ACC112 (cell line): ENCODE results near the gene SERPINB12.

Source experiments
- H2AFZ ChIP-seq: fragments of 200-600 bp; sonication (generic); one replicate; pipeline ENCODE4 v1.6.0; 2017; ENCODE audit warnings: antibody characterized with exemption, low read length; ENCODE audit not compliant: unreplicated experiment
- H3K27ac ChIP-seq: fragments of 200-600 bp; sonication (generic); 2 replicates; pipeline ENCODE4 v1.5.1; 2014; ENCODE audit warnings: low read depth, mild to moderate bottlenecking, antibody characterized with exemption, low read length, moderate library complexity
- H3K27me3 ChIP-seq: fragments of 200-600 bp; sonication (generic); 2 replicates; pipeline ENCODE4 v1.6.1; 2014; ENCODE audit warnings: mild to moderate bottlenecking, antibody characterized with exemption, low read length, moderate library complexity, mixed read lengths; ENCODE audit not compliant: insufficient read depth
- H3K36me3 ChIP-seq: fragments of 200-600 bp; sonication (generic); 2 replicates; pipeline ENCODE4 v1.6.1; 2016; ENCODE audit warnings: mild to moderate bottlenecking, antibody characterized with exemption, low read length, moderate library complexity, mixed read lengths; ENCODE audit not compliant: insufficient read depth
- H3K4me1 ChIP-seq: fragments of 200-600 bp; sonication (generic); one replicate; pipeline ENCODE4 v1.6.1; 2016; ENCODE audit warnings: low read length, mixed read lengths; ENCODE audit not compliant: insufficient read depth, unreplicated experiment, control insufficient read depth
- H3K4me3 ChIP-seq: fragments of 200-600 bp; sonication (generic); 2 replicates; pipeline ENCODE4 v1.5.1; 2014; ENCODE audit warnings: mild to moderate bottlenecking, low read depth, low read length
- H3K79me2 ChIP-seq: fragments of 200-600 bp; sonication (generic); one replicate; pipeline ENCODE4 v1.6.0; 2016; ENCODE audit warnings: low read length; ENCODE audit not compliant: control insufficient read depth, unreplicated experiment, insufficient read depth

The SERPINB12 gene

DNA sequence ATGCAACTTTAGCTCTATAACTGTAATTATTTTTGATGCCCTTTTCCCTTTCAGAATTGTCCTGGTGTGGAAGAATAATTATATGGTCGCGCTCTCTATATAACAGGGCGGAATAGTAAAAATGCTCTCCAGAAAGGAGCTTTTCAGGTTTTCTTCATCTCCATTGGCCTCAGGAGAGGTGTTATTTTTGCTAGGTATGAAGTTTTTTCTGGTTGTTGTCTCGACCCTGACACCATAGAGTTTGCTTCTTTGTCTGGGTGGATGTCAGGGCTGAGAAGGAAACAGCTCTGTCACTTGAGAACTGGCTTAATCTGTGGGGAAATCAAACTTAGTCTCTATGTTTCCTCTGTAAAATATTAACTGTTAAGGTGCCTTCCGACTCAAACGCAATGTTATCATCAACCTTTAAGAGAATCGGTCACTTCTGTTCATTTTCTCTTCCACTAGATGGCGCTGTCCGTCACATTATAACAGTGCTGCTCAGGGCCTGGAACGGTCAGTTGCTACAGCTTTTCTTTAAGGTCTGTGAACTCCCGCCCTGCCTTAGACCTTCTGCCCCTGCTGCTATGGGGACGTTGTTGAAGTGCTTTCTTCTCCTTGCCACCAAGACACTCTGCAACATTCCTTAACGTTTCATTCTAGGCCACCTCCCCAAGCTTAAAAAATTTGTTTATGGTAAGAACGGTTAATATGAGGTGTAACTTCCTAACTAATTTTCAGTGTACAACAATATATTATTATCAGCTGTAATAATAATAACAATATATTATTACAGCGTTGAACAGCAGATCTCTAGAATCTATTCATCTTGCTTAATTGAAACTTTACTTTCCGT lies 23.8 kb upstream of the SERPINB12 start:
- H3K4me1 ChIP-seq, result no peaks in the 10 kb centered on the region
- H3K27ac ChIP-seq, result no peak overlapping the region
- peak overlapping the region; percentile 61 for H2AFZ ChIP-seq
- H3K79me2 ChIP-seq, result no peaks in the 10 kb centered on the region
- no peaks in the 10 kb centered on the region for H3K36me3 ChIP-seq
- no peak overlapping the region for H3K4me3 ChIP-seq
- peaks cover 5% of the 10 kb centered on the region; the same call in 1 of the 2 replicates for H3K27me3 ChIP-seq

DNA sequence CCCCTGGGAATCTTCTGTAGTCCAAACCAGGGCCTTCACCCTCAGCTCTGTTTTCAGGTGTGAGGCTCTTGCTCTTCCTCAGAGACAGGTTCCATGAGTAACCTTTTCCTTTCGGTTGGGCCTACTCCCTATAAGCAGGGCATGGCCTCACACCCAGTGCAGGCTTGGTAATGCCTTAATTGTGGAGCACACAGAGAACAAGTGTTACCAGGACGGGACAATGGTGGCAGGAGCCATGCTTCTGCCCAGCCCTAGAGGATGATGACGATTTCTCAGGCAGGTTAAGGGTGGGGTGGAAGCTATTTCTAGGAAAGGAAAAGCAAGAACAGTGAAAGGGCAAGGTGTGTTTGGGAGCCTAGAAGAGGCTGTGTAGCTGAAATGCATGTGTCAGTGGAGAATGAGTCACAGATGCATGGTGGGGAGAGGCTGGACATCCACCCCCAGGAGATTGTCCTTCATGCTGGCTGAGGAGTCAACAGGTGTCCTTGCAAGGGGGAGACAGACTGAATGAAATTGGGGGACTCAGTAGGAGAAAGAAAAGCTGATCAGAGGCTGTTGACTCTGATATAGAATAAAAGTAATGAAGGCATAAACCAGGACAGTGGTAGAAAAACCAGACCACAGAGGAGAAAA lies 22.0 kb upstream of the SERPINB12 start:
- Histone ChIP-seq H3K27ac (no peak overlapping the region), H3K27me3 (no peaks in the 10 kb centered on the region), H2AFZ (no peak overlapping the region), H3K36me3 (no peaks in the 10 kb centered on the region), H3K4me1 (no peaks in the 10 kb centered on the region), H3K4me3 (no peak overlapping the region), H3K79me2 (no peaks in the 10 kb centered on the region)

DNA sequence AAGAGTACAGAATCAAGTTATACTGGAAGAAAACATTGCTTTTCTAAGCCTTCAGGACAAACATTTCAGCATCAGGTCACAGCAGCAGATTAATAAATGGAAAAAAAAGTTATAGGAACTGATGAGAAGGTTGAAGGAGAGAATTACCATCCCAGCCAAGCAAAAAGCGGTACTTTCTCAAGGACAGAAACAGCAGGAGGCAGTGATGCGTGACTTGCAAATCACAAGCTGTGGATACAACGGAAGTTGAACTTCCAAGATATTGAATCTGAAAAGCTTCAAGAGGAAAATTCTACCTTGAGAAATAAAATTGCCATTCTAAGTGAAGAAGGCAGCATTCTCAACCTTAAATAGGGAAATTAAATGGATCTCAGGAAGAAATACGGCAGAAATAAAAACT lies 18.5 kb upstream of the SERPINB12 start:
- Histone ChIP-seq H2AFZ (no peak overlapping the region), H3K4me3 (no peak overlapping the region), H3K27me3 (no peaks in the 10 kb centered on the region), H3K36me3 (no peaks in the 10 kb centered on the region), H3K79me2 (no peaks in the 10 kb centered on the region), H3K27ac (no peak overlapping the region), H3K4me1 (no peaks in the 10 kb centered on the region)

DNA sequence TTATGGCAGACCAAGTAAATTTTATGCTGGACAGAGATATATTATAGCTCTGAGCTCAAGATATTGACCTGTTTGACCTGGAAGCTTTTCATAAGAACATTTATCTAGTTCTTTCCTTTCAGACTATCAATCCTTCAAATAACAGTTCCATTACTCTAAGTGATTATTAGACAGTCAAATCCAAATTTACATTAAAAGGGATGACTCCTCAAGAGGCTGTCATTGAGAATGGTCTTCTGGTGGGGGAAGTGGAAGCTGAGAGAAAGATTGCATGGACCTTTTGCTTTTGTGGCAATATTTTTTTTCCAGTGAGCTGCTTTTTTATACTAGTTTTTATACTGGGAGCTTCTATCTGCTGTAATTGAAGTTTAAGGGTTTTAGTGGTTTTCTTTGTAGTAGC lies 14.9 kb upstream of the SERPINB12 start:
- H3K27ac ChIP-seq, result no peak overlapping the region
- no peaks in the 10 kb centered on the region for H3K36me3 ChIP-seq
- H2AFZ ChIP-seq, result no peak overlapping the region
- no peaks in the 10 kb centered on the region for H3K4me1 ChIP-seq
- no peaks in the 10 kb centered on the region for H3K27me3 ChIP-seq
- no peaks in the 10 kb centered on the region for H3K79me2 ChIP-seq
- no peak overlapping the region for H3K4me3 ChIP-seq

DNA sequence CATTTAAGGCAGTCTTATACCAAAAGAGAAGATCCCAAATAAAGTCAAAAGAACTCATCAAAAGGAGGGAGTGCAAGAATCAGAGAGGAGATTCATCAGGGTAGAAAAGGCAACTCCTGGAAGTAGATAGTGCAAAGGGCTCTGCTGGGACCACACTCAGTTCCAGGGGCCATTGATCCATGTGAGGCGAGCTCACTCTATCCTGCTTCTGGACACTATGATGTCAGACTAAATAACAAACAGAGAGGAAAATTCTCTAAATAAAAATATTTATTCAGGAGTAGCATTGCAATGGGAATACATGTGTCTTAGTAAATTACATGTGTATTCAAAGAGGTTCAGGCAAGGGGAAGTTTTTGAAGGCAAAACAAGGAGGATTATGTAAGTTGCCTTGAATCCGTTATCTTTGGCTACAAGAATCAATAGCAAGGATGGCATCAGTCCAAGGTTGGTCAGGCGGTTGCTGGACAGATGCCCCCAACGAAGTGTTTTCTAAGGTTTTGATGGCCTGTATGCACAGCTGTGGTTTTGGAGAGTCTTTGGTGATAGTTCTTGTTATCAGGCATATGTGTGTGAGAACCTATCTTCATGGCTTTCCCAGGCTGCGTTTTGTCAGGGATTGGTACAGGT lies 13.2 kb upstream of the SERPINB12 start:
- no peaks in the 10 kb centered on the region for H3K4me1 ChIP-seq
- H3K4me3 ChIP-seq, result no peak overlapping the region
- H3K79me2 ChIP-seq, result no peaks in the 10 kb centered on the region

DNA sequence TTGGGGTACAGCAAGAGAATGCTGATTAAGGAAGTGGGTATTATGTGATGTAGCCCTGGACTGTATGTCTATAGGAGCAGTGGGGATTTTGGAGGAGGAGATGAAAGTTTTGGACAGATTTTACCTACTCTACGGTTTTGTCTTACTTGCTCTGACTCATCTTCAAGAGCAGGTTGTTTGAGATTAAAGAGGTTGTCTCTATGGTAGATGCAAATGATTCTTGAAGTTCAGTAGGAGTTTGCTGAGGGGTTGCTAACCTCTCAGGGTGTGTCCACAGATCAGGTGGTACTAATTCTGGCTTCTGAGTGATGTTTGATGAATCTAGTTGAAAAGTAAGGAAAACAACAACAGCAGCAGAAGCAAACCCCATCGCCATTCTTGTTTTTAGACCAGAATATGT lies 9.7 kb upstream of the SERPINB12 start:
- H2AFZ ChIP-seq, result no peak overlapping the region
- H3K4me1 ChIP-seq, result no peaks in the 10 kb centered on the region
- no peaks in the 10 kb centered on the region for H3K27me3 ChIP-seq
- H3K79me2 ChIP-seq, result no peaks in the 10 kb centered on the region
- no peak overlapping the region for H3K4me3 ChIP-seq
- H3K27ac ChIP-seq, result no peak overlapping the region
- no peaks in the 10 kb centered on the region; the same call in 1 of the 2 replicates for H3K36me3 ChIP-seq

More for the DNA sequence above, 13.2 kb upstream of the SERPINB12 start:
- Histone ChIP-seq H2AFZ (no peak overlapping the region), H3K27me3 (no peaks in the 10 kb centered on the region), H3K36me3 (no peaks in the 10 kb centered on the region), H3K27ac (no peak overlapping the region)

DNA sequence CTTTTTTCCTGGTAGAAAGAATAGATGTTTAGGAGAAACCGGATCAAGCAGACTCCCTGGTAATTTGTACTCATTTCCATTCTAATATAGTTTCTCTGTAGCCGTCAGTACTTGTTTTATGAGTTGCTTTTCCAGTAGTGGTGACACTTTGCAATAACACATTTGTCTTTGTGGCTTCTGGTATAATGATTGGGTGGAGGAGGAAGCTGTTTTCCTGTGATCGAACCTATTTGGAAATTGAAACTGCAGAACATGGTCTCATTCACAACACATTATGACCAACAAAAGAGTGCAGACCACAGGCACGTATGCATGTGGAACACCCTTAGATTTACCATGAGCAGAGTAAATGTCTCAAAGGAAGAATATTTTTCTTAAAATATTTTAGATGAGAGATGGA lies 7.6 kb upstream of the SERPINB12 start:
- Histone ChIP-seq H3K4me1 (peaks cover 1% of the 10 kb centered on the region), H3K79me2 (no peaks in the 10 kb centered on the region), H3K36me3 (no peaks in the 10 kb centered on the region; the same call in 1 of the 2 replicates), H2AFZ (peak overlapping the region; percentile 84), H3K27me3 (no peaks in the 10 kb centered on the region), H3K27ac (no peak overlapping the region), H3K4me3 (no peak overlapping the region)

DNA sequence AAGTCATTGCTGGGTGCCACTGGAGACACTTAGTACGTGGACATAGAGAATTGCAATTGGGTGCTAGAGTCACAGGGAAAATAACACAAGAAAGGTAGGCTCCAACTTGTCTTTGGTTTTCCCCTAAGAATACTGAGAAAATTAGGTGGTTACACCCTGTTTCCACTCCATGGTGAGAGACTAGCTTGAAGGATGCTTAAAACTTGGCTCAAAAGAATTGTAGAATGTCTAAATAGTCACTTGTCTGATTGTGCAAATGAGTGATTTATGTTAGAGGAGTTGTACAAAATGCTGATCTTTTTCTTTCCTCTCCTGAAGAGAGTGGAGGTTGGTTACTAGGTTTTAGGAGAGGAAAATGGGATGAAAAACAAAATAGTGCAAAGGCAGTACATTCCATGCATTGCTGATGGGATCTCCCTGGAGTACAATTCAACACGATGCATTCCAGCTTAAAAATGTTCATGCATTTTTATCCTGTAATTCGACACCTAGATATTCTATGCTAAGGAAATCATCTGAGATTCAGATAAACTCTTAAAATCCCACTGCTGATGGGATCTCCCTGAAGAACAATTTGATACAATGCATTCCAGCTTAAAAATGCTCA lies 2.2 kb upstream of the SERPINB12 start:
- Histone ChIP-seq H3K27me3 (no peaks in the 10 kb centered on the region), H3K4me1 (peaks cover 10% of the 10 kb centered on the region), H3K79me2 (no peaks in the 10 kb centered on the region), H3K4me3 (0 out of 2 replicates have a peak overlapping the region, but pooled peaks have one; percentile 18), H3K36me3 (no peaks in the 10 kb centered on the region; the same call in 1 of the 2 replicates), H2AFZ (no peak overlapping the region), H3K27ac (no peak overlapping the region)

DNA sequence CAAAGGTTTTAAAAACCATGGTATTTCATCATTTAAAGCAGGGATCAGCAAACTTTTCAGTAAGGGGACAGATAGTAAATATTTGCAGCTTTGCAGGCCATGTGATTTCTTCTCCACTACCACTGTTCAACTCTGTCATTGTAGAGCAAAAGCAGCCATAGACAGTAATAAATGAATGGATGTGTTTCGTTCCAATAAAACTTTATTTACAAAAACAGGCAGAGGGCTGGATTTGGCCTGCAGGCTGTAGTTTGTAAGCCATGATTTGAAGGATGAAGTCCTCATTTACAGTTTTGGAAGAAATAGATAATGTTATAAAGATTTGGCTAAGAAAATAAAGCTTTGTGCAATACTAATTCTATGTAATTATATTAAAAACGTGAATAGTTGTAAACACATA lies 1.8 kb downstream of the SERPINB12 start:
- Histone ChIP-seq H3K27ac (no peak overlapping the region), H3K4me1 (peaks cover 10% of the 10 kb centered on the region), H3K36me3 (no peaks in the 10 kb centered on the region), H3K4me3 (no peak overlapping the region), H3K79me2 (no peaks in the 10 kb centered on the region), H2AFZ (no peak overlapping the region), H3K27me3 (no peaks in the 10 kb centered on the region)

DNA sequence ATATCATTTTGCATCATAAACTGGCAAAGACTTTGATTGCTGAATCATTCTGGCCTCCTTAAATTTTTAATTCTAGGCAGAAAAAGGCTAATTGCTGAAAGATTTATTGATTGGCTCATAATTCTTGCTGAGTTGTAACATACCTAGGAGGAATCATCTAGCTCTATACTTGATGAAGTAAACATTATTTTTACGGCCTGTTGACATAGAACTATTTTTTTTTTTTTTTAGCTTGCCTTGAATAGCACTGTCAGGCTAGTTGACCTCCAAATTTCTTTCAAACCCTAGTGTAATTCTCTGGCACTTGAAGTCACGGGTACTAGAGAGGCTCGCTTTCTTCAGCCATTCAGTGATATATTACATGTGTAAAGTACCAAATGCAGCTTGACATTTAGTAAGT lies 2.8 kb downstream of the SERPINB12 start:
- H3K27ac ChIP-seq, result no peak overlapping the region
- H3K4me1 ChIP-seq, result peaks cover 5% of the 10 kb centered on the region
- H3K79me2 ChIP-seq, result no peaks in the 10 kb centered on the region
- H3K36me3 ChIP-seq, result no peaks in the 10 kb centered on the region
- H3K27me3 ChIP-seq, result no peaks in the 10 kb centered on the region
- H3K4me3 ChIP-seq, result no peak overlapping the region
- H2AFZ ChIP-seq, result no peak overlapping the region
